Activated naive CD4-positive, alpha-beta T cell treated with anti-CD3 and anti-CD28 coated beads, Interleukin-2, amount 50 U/mL, for 24 hours (primary cell): Measurements from ENCODE around the gene THOC1.

Experiments
- H3K27ac Mint-ChIP-seq: one replicate; pipeline ENCODE4 v1.8.0; 2021; ENCODE audit warnings: mild to moderate bottlenecking, mixed read lengths
- H3K27me3 Mint-ChIP-seq: one replicate; pipeline ENCODE4 v1.8.0; 2021; ENCODE audit warnings: mixed read lengths
- H3K36me3 Mint-ChIP-seq: one replicate; pipeline ENCODE4 v1.8.0; 2021; ENCODE audit warnings: mixed read lengths
- H3K4me1 Mint-ChIP-seq: one replicate; pipeline ENCODE4 v1.8.0; 2021; ENCODE audit warnings: mixed read lengths
- H3K4me3 Mint-ChIP-seq: one replicate; pipeline ENCODE4 v1.8.0; 2021; ENCODE audit warnings: mild to moderate bottlenecking, mixed read lengths
- H3K9me3 Mint-ChIP-seq: one replicate; pipeline ENCODE4 v1.8.0; 2021; ENCODE audit warnings: mixed read lengths

THOC1 gene

GRCh38 chr18:211582-211981 lies 56.3 kb downstream of the THOC1 start:
- Mint-ChIP-seq H3K36me3 (peaks cover 26% of the 10 kb centered on the region), H3K4me1 (peaks cover 14% of the 10 kb centered on the region), H3K9me3 (no peaks in the 10 kb centered on the region), H3K27ac (no peak overlapping the region), H3K4me3 (no peak overlapping the region), H3K27me3 (no peaks in the 10 kb centered on the region)

- H3K36me3 Mint-ChIP-seq: peaks cover 32% of the 10 kb centered on the region
Observed at GRCh38 chr18:210733-211132, 57.1 kb downstream of the THOC1 start.

GRCh38 chr18:210075-210474 lies 57.8 kb downstream of the THOC1 start:
- Mint-ChIP-seq H3K27ac (peak overlapping the region; percentile 63), H3K27me3 (no peaks in the 10 kb centered on the region), H3K4me1 (peaks cover 14% of the 10 kb centered on the region), H3K4me3 (no peak overlapping the region), H3K36me3 (peaks cover 37% of the 10 kb centered on the region), H3K9me3 (no peaks in the 10 kb centered on the region)

More at GRCh38 chr18:210733-211132, 57.1 kb downstream of the THOC1 start:
- no peaks in the 10 kb centered on the region for H3K9me3 Mint-ChIP-seq
- H3K27ac Mint-ChIP-seq: peak overlapping the region; percentile 43
- H3K4me3 Mint-ChIP-seq: no peak overlapping the region
- peaks cover 14% of the 10 kb centered on the region for H3K4me1 Mint-ChIP-seq
- H3K27me3 Mint-ChIP-seq: no peaks in the 10 kb centered on the region

GRCh38 chr18:199768-200167 lies 68.1 kb downstream of the THOC1 start:
- H3K27me3 Mint-ChIP-seq: no peaks in the 10 kb centered on the region
- H3K4me1 Mint-ChIP-seq: peaks cover 7% of the 10 kb centered on the region
- peaks cover 23% of the 10 kb centered on the region for H3K36me3 Mint-ChIP-seq
- H3K4me3 Mint-ChIP-seq: no peak overlapping the region
- no peak overlapping the region for H3K27ac Mint-ChIP-seq
- H3K9me3 Mint-ChIP-seq: no peaks in the 10 kb centered on the region

GRCh38 chr18:199214-199613 lies 68.6 kb downstream of the THOC1 start:
- peaks cover 21% of the 10 kb centered on the region for H3K36me3 Mint-ChIP-seq
- H3K27me3 Mint-ChIP-seq: no peaks in the 10 kb centered on the region
- H3K9me3 Mint-ChIP-seq: no peaks in the 10 kb centered on the region
- H3K27ac Mint-ChIP-seq: no peak overlapping the region
- no peak overlapping the region for H3K4me3 Mint-ChIP-seq
- H3K4me1 Mint-ChIP-seq: peaks cover 7% of the 10 kb centered on the region

GRCh38 chr18:195651-196050 lies 72.2 kb downstream of the THOC1 start:
- Mint-ChIP-seq H3K27me3 (no peaks in the 10 kb centered on the region), H3K9me3 (no peaks in the 10 kb centered on the region), H3K36me3 (peaks cover 22% of the 10 kb centered on the region), H3K4me1 (peaks cover 22% of the 10 kb centered on the region), H3K27ac (no peak overlapping the region), H3K4me3 (no peak overlapping the region)

GRCh38 chr18:192801-193200 lies 75.0 kb downstream of the THOC1 start:
- Mint-ChIP-seq H3K4me3 (no peak overlapping the region), H3K9me3 (no peaks in the 10 kb centered on the region), H3K27me3 (no peaks in the 10 kb centered on the region), H3K27ac (no peak overlapping the region), H3K4me1 (peaks cover 41% of the 10 kb centered on the region), H3K36me3 (peaks cover 25% of the 10 kb centered on the region)

- H3K4me3 Mint-ChIP-seq: no peak overlapping the region
- no peak overlapping the region for H3K27ac Mint-ChIP-seq
- no peaks in the 10 kb centered on the region for H3K9me3 Mint-ChIP-seq
- H3K4me1 Mint-ChIP-seq: peaks cover 46% of the 10 kb centered on the region
- peaks cover 26% of the 10 kb centered on the region for H3K36me3 Mint-ChIP-seq
- H3K27me3 Mint-ChIP-seq: no peaks in the 10 kb centered on the region
Observed at GRCh38 chr18:191725-192124, 76.1 kb downstream of the THOC1 start.

- peaks cover 21% of the 10 kb centered on the region for H3K36me3 Mint-ChIP-seq
Observed at GRCh38 chr18:189254-189653, 78.6 kb downstream of the THOC1 start.

GRCh38 chr18:183769-184168 lies 84.1 kb downstream of the THOC1 start:
- Mint-ChIP-seq H3K27me3 (no peaks in the 10 kb centered on the region), H3K4me1 (peaks cover 44% of the 10 kb centered on the region), H3K9me3 (no peaks in the 10 kb centered on the region), H3K27ac (no peak overlapping the region), H3K4me3 (no peak overlapping the region), H3K36me3 (peaks cover 13% of the 10 kb centered on the region)

More at GRCh38 chr18:189254-189653, 78.6 kb downstream of the THOC1 start:
- no peaks in the 10 kb centered on the region for H3K27me3 Mint-ChIP-seq
- no peak overlapping the region for H3K4me3 Mint-ChIP-seq
- H3K27ac Mint-ChIP-seq: no peak overlapping the region
- no peaks in the 10 kb centered on the region for H3K9me3 Mint-ChIP-seq
- peaks cover 48% of the 10 kb centered on the region for H3K4me1 Mint-ChIP-seq

GRCh38 chr18:181711-182110 lies 86.1 kb downstream of the THOC1 start:
- H3K9me3 Mint-ChIP-seq: no peaks in the 10 kb centered on the region
- no peak overlapping the region for H3K4me3 Mint-ChIP-seq
- H3K27me3 Mint-ChIP-seq: no peaks in the 10 kb centered on the region
- no peak overlapping the region for H3K27ac Mint-ChIP-seq
- peaks cover 48% of the 10 kb centered on the region for H3K4me1 Mint-ChIP-seq
- peaks cover 7% of the 10 kb centered on the region for H3K36me3 Mint-ChIP-seq

GRCh38 chr18:179499-179898 lies 88.3 kb downstream of the THOC1 start:
- H3K4me3 Mint-ChIP-seq: no peak overlapping the region
- no peaks in the 10 kb centered on the region for H3K27me3 Mint-ChIP-seq
- H3K9me3 Mint-ChIP-seq: no peaks in the 10 kb centered on the region
- H3K4me1 Mint-ChIP-seq: peaks cover 61% of the 10 kb centered on the region
- no peak overlapping the region for H3K27ac Mint-ChIP-seq
- H3K36me3 Mint-ChIP-seq: peaks cover 7% of the 10 kb centered on the region

GRCh38 chr18:172361-172760 lies 95.5 kb downstream of the THOC1 start:
- H3K4me3 Mint-ChIP-seq: no peak overlapping the region
- peaks cover 29% of the 10 kb centered on the region for H3K4me1 Mint-ChIP-seq
- no peak overlapping the region for H3K27ac Mint-ChIP-seq
- no peaks in the 10 kb centered on the region for H3K27me3 Mint-ChIP-seq
- H3K9me3 Mint-ChIP-seq: no peaks in the 10 kb centered on the region
- peaks cover 21% of the 10 kb centered on the region for H3K36me3 Mint-ChIP-seq
